ENCODE data around the gene CDON.

Gene CDON

GRCh38 chr11:125944350-125945010, 118.2 kb downstream of the CDON start:
- Histone ChIP-seq H3K4me3 (replicated peaks; ENCODE audit: low read depth, low read length) (no peak overlapping the region), H3K27me3 (replicated peaks; ENCODE audit: control insufficient read depth, insufficient read depth, low read length) (no peaks in the 10 kb centered on the region; the same call in 1 of the 2 replicates), H3K36me3 (ENCODE audit: control insufficient read depth, insufficient read depth, low read length) (no peaks in the 10 kb centered on the region)
- DNase-seq (ENCODE audit: extremely low read depth, insufficient read length), result no peak
- TF ChIP-seq CTCF (IDR thresholded peaks at IDR 0.05; ENCODE audit: insufficient read depth, low read length, poor library complexity, severe bottlenecking), result no peak

GRCh38 chr11:125943661-125944349, 118.9 kb downstream of the CDON start:
- DNase-seq (ENCODE audit: extremely low read depth, insufficient read length), result no peak
- Histone ChIP-seq H3K36me3 (ENCODE audit: control insufficient read depth, insufficient read depth, low read length) (no peaks in the 10 kb centered on the region), H3K27me3 (replicated peaks; ENCODE audit: control insufficient read depth, insufficient read depth, low read length) (no peaks in the 10 kb centered on the region; the same call in 1 of the 2 replicates), H3K4me3 (replicated peaks; ENCODE audit: low read depth, low read length) (no peak overlapping the region)
- TF ChIP-seq CTCF (IDR thresholded peaks at IDR 0.05; ENCODE audit: insufficient read depth, low read length, poor library complexity, severe bottlenecking), result no peak

- no peak for DNase-seq (ENCODE audit: extremely low read depth, insufficient read length)
- TF ChIP-seq CTCF (IDR thresholded peaks at IDR 0.05; ENCODE audit: insufficient read depth, low read length, poor library complexity, severe bottlenecking), result no peak
- Histone ChIP-seq H3K27me3 (replicated peaks; ENCODE audit: control insufficient read depth, insufficient read depth, low read length) (no peaks in the 10 kb centered on the region; the same call in 1 of the 2 replicates), H3K4me3 (replicated peaks; ENCODE audit: low read depth, low read length) (no peak overlapping the region), H3K36me3 (ENCODE audit: control insufficient read depth, insufficient read depth, low read length) (no peaks in the 10 kb centered on the region)
Observed at GRCh38 chr11:125942771-125943428, 119.8 kb downstream of the CDON start.

- H3K36me3 ChIP-seq (ENCODE audit: control insufficient read depth, insufficient read depth, low read length), result no peaks in the 10 kb centered on the region
- TF ChIP-seq CTCF (IDR thresholded peaks at IDR 0.05; ENCODE audit: insufficient read depth, low read length, poor library complexity, severe bottlenecking), result peak; percentile 90
- no peak for DNase-seq (ENCODE audit: extremely low read depth, insufficient read length)
- no peaks in the 10 kb centered on the region; the same call in 1 of the 2 replicates for H3K27me3 ChIP-seq (replicated peaks; ENCODE audit: control insufficient read depth, insufficient read depth, low read length)
- no peak overlapping the region for H3K4me3 ChIP-seq (replicated peaks; ENCODE audit: low read depth, low read length)
Observed at GRCh38 chr11:125941619-125942611, 120.8 kb downstream of the CDON start.

GRCh38 chr11:125941267-125941618, 121.4 kb downstream of the CDON start:
- Histone ChIP-seq H3K4me3 (replicated peaks; ENCODE audit: low read depth, low read length) (no peak overlapping the region), H3K36me3 (ENCODE audit: control insufficient read depth, insufficient read depth, low read length) (no peaks in the 10 kb centered on the region), H3K27me3 (replicated peaks; ENCODE audit: control insufficient read depth, insufficient read depth, low read length) (no peaks in the 10 kb centered on the region; the same call in 1 of the 2 replicates)
- no peak for TF ChIP-seq CTCF (IDR thresholded peaks at IDR 0.05; ENCODE audit: insufficient read depth, low read length, poor library complexity, severe bottlenecking)
- DNase-seq (ENCODE audit: extremely low read depth, insufficient read length), result no peak

Data from GM06990 (cell line).